ENCODE measurements around the gene DNAJC2.

DNAJC2 gene, protein sequence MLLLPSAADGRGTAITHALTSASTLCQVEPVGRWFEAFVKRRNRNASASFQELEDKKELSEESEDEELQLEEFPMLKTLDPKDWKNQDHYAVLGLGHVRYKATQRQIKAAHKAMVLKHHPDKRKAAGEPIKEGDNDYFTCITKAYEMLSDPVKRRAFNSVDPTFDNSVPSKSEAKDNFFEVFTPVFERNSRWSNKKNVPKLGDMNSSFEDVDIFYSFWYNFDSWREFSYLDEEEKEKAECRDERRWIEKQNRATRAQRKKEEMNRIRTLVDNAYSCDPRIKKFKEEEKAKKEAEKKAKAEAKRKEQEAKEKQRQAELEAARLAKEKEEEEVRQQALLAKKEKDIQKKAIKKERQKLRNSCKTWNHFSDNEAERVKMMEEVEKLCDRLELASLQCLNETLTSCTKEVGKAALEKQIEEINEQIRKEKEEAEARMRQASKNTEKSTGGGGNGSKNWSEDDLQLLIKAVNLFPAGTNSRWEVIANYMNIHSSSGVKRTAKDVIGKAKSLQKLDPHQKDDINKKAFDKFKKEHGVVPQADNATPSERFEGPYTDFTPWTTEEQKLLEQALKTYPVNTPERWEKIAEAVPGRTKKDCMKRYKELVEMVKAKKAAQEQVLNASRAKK

DNA sequence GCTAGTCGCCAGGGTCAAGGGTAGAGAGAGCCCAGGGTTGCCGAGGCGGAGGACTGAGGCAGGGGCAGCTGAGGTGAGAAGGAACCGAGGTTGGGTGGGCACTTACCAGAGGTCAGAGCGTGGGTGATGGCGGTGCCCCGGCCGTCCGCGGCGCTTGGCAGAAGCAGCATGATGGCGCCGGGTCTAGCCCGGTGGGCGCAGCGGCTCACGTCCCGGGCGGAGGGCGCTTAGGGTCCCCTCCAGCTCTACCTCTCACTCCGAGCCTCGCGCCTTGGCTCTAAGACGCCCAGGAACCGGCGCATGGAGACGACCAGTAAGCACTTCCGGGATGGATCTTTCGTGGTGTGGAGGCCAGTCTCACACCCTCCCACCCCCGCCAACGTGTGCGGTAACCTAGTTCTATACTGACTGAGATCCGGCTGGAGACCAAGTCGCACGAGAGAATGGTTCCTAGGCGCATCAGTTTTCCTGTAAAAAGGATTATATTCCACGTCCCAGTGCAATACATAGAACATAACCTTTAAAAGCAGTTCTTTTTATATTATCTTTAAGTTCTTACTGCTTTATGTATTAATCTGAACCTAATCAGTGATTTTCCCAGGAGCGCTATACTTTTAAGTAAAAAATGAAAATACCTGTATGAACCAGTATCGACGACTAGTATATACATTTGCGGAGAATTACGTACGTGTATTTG lies at the start of gene DNAJC2:
Gene DNAJC2 (minus strand): TSS at position 315 of the 697 bp plus-strand sequence. CDS start 145 bp downstream, at position 170.
- peak; percentile 94 for DNase-seq (ENCODE audit: low read depth, low spot score)

DNA sequence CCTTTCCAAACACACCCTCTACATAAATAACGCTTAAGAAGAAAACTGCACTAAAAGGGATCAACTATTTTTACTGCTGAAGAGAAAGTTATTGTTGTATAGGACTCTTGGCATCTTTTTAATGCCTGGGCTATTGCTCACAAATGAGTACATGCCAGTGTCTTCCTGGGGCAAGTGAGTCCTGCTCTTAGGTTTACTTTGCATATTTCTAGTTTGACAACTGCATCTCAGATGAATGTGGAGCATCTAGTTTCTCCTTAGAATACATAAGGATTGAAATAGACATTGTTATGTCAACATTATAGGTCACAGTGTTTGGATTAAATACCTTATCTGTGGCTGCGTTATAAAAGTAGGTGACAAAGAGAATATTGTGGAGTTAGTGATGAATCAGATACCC lies 47.4 kb upstream of the DNAJC2 start:
- DNase-seq (ENCODE audit: low read depth, low spot score), result peak; percentile 7

DNA sequence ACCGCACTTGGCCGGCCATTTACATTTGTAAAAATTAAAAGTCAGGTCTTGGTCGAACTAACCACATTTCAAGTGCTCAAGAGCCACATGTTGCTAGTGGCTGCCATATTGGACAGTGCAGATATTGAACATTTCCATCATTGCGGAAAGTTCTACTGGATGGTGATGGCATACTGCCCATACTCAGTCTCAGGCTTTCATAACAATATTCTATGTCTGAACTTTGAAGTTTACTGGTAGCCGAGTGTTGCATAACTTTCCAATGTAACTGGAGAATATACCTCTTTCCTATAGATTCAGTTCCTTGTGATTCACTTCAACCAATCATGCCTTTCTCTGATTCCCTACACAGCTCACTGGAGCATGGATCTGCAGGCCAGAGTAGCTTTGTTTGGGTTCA lies 46.6 kb upstream of the DNAJC2 start:
- no peak for DNase-seq (ENCODE audit: low read depth, low spot score)

DNA sequence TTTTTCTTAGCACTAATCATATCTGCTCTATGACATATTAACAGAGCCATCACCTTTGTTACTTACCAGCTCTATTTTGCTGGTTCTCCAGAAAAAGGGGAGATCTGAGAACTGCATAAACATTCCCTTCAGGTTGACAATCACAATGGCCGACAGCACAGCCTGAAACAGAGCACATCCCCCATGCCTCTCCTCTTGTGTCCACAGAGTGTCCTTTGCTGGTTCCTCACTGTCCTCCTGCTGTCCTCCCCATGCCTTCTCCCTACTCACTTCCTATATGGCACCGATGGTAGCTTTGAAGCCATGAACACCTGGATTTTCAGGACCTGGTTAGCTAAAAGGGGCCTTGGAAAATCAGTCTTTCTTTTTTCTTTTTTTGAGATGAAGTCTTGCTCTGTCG lies 44.7 kb upstream of the DNAJC2 start:
- no peak for DNase-seq (ENCODE audit: low read depth, low spot score)

DNA sequence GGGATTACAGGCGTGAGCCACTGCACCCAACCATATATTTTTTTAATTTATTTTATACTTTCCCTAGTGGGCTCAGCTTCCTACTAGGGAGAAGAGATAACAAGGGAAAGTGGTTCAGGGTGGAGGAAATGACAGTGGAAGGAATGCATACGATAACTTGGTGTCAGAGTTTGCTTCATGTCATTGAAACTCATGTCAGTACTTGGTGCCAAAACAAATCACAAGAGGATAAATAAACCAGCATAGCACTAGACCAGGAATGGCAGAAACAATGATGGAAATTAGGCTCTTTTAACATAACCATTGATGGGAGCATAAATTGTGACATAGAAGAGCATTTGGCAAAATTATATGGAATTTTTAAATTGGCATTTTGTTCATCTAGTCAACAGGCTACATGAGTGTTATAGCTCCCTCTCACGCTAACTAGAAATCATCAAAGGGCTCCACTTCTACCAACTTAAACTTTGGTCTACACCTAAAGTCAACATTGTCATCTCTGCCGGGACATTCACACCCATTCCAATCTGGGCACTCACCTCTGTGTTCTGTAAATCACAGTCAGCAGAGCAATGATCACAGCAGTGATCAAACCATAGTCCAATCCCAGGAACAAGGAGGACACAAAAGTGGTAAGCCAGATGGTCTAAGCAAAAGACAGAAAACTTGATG lies 44.0 kb upstream of the DNAJC2 start:
- DNase-seq (ENCODE audit: low read depth, low spot score), result no peak

DNA sequence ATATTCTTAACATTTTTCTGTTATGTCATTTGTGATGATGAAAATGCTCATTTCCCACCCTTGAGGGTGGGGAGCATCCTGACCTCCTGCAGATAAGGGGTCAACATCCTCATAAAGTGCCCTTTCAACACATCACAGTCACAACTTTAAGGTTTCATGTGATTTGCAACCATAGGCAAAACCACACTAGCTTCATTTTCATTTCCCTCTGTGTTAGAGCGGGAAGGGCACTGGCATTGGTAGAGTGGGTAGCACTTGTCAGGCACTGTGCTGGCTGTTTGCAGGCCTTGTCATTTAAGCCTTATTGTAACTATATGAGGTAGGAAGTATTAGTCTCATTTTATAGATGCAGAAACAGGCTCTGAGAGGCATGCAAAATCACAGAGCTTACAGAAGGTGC lies 42.7 kb upstream of the DNAJC2 start:
- DNase-seq (ENCODE audit: low read depth, low spot score), result no peak

DNA sequence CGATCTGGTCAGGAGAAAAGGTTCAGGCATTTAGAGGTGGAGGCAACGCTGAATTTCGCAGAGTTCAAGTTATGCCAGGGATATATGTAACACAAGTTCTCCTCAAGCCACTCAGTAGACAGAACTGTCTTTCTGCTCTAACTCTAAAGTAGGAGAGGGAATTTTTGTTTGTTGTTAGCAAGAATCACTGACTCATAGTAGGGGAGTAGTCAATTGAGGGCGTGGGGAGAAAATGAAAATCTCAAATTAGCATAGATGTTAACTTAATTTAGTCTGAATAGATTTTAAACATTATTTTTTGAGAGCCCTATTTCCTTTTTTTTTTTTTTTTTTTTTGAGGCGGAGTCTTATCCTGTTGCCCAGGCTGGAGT lies 37.5 kb upstream of the DNAJC2 start:
- no peak for DNase-seq (ENCODE audit: low read depth, low spot score)

DNA sequence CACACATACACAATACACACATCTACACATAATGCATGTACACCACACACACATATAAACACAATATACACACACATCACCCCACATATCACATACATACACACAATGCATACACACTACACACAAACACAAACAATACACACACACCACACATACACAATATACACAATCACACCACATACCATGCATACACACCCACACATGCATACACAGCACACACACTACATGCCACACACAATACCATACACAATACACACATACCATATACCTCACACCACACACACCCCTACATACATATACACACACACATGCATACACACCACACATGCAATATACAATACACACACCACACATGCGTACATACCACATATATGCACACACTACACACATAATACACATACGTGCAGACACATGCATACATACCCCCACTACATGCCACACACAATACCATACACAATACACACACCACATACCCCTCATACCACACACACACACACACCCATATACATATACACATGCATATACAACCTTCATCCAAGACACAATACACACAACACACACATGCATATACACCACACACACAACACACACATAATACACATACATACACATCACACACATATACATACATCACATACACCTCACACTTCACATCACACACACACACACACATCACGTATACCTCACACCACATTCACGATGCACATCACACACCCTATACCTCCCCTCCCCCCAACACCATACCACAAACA lies 36.9 kb upstream of the DNAJC2 start:
- DNase-seq (ENCODE audit: low read depth, low spot score), result no peak

DNA sequence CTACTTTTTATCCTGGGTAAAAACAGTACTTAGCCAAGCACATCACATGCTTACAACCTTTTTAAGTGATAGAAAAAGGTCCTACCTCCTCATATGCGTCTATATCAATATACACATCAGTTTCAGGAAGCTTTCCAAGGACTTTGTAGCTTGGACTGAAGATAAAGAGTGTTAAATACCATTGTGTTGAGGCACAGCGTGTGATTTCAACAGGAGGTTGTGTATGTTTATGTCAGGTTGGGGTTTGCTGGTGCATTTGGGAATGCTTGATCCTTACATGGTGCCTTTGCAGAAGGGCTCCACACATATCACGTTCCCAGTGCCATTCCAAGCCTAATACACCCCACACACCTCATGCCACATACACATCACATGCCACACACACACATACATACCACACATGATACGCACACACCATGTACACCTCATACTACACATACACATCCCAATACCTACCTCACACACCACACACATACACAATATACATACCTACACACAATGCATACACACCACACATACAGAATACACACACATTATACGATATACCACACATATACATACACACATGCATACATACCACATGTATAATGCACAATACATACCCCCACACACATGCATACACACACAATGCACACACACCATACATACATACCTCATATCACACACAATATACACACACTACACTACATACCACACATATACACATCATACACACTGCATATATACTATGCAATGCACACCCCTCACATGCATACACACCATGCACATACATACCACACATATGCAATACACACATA lies 36.0 kb upstream of the DNAJC2 start:
- no peak for DNase-seq (ENCODE audit: low read depth, low spot score)

DNA sequence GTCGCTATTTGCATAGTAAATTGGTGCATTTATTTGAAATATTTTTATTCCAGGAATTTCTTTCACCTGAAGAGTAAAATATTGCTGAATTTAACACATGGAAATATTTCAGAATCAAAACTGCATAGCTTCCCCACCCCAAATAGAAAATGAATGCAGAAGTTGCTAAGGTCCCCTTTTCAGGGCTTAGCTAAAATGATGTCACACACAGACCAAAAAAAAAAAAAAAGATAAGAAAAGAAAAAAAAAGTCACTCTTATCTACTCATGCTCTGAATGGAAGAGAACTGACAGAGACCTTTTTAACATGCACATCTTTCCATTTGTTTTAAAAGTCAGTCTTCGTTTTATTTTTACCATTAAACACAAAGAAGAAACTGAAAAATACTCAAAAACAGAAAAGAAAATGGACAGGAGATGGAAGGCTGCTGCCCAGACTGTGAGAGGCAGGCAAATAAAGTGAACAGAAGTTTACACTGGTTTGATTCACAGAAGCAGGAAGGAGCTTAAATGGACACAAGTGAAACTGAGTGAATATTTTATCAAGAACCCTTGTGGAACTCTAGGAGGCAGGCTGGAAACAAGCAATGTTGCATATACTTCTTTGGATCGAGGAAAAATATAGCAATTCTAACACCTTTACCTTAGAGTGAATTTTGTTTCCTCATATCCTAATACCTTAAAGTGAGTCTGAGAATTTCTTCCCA lies 34.9 kb upstream of the DNAJC2 start:
- DNase-seq (ENCODE audit: low read depth, low spot score), result no peak

DNA sequence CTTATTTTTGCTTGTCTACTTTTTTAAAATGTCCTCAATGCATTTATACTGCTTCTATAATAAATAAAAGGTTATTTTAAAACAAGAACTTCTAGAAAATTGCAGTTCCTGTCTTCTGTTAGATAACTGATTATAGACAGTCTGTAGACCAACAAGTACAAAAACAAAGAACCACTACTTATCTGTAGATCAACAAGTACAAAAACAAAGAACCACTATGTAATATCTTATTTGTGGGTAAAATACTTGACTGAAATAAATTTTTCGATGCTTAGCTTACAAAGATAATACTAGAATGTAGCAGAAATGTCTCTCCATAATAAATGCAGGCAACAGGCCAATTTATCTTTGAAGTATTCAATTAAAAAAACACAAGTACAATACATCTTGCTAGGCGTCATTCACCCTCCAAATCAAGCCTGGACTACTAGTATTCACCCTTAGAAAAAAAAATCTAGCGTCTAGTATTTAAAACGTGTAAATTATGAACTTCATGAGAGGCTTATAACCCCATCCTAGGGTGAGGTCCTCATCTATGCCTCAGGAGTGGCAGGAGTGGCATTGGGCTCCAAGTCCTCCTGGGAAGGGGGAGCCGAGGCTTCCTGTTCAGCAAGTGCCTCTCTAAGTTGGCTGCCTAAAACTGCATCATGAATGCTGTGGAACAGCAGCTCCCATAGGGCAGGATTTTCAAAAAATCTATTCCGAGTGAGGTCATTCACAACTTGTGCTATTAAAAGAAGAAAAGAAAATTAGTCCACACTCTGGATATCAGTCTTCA lies 29.5 kb upstream of the DNAJC2 start:
- DNase-seq (ENCODE audit: low read depth, low spot score), result no peak

DNA sequence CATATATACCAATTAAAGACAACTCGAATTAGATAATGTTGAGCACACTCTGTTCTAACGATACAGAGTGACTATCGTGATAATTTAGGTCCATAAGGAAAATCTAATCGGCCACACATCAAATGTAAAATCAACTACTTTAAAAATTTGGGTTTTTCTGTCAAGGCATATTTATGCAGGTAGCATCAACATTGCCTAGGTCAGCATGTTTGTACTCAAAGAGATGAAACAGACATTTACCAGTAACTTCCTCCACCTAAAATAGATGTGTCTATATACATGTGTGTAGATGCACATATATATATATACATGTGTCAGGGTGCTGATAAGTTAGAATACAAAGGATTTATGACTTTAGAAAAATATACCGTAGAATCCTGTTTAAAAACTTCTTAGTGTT lies 24.9 kb upstream of the DNAJC2 start:
- DNase-seq (ENCODE audit: low read depth, low spot score), result no peak

DNA sequence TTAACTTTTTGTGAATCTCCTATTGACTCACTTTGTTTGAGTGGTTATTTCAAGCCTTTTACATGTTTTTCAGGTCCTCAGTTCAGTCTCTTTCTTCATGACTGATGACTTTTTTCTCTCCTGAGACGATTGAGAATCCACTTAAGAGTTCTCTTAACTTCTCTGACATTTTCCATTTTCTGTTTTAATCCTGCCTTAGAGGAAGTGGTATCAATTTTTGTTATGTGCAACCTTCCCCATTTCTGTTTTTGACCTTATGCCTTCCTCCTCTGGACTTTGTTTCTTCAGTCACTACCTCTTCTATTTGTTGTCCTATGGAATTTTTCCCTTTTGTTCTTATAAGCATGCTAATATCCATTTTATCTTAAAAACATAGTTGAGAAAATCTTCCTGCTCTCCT lies 5.2 kb upstream of the DNAJC2 start:
- DNase-seq (ENCODE audit: low read depth, low spot score), result no peak

DNA sequence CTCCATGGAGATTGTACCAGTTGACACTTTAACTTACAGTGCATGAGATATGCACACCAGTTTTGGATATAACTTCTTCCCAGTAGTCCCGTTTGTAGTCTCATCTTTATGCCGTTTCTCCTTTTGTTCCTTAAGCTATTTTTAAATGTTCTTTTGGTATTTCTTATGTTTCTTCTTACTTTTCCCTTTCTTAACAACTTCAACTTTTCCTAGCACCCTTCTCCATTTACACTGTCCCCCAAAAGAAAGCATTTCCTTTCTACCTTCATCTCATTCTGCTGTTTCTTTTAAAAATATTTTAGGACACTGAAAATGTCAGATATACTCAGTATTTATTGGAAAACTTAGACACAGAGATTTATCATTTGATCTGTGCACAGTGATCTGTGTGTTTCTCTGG lies 4.4 kb upstream of the DNAJC2 start:
- no peak for DNase-seq (ENCODE audit: low read depth, low spot score)

DNA sequence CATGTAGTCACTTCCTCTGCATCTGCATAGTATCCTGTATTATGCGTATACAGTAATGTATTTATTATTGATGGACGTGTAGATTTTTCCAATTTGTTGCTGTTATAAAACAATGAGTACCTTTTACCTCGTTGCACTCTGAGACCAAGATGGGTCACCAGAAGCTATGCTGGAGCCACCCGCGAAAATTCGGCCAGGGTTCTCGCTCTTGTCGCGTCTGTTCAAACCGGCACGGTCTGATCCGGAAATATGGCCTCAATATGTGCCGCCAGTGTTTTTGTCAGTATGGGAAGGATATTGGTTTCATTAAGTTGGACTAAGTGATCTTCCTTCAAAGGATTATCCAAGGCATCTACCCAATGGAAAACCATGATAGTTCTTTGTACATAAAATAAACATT lies 3.9 kb upstream of the DNAJC2 start:
- DNase-seq (ENCODE audit: low read depth, low spot score), result no peak

DNA sequence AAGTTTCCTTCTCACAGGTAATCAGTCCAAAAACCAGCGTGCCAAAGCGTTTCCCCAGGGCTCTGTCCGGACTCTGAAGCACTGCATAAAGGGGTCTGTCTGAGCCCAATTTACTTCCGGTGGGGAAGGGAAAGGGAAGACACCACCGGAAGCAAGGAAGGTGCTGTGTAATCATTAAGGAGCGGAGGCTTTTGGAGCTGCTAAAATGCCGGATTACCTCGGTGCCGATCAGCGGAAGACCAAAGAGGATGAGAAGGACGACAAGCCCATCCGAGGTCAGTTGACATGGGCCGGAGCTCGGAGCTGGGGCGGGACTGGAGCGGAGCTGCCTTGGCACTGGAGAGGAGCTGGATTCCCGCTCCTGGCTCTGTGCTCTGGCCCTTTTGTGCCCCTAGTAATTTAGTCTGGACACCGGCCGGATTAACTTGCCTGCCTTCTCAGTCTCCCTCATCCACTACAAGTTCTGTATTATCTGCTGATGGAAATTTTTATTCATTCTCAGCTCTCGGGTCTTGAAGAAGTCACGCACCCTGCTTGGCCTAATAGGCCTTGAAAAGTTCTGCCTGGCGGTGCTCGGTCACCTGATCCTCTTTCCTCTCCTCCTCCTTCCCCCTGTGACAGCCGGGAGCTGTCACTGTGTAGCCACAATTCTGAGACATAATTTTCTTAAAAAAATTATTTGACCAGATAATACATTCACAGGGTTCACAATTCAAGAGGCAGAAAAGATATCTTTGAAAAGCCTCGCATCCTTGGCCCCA lies 3.1 kb upstream of the DNAJC2 start, which contains the start of gene PSMC2:
Gene PSMC2 (plus strand): TSS at position 137 of the 761 bp plus-strand sequence. CDS start 69 bp downstream, at position 206.
- DNase-seq (ENCODE audit: low read depth, low spot score), result peak; percentile 95

DNA sequence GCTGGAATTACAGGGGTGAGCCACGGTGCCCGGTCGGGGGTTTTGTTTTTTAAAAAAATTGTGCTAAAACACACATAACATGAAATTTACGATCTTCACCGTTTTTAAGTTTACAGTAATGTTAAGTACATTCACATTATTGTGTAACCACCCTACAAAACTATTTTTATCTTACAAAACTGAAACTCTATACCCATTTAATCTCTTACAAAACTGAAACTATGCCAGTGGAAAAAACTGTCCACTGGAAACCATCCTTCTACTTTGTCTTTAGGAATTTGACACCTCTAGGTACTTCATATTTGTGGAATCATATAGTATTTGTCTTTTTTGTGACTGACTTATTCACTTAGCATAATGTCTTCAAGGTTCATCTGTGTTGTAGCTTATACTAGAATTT lies 1.8 kb upstream of the DNAJC2 start:
- DNase-seq (ENCODE audit: low read depth, low spot score), result no peak

DNA sequence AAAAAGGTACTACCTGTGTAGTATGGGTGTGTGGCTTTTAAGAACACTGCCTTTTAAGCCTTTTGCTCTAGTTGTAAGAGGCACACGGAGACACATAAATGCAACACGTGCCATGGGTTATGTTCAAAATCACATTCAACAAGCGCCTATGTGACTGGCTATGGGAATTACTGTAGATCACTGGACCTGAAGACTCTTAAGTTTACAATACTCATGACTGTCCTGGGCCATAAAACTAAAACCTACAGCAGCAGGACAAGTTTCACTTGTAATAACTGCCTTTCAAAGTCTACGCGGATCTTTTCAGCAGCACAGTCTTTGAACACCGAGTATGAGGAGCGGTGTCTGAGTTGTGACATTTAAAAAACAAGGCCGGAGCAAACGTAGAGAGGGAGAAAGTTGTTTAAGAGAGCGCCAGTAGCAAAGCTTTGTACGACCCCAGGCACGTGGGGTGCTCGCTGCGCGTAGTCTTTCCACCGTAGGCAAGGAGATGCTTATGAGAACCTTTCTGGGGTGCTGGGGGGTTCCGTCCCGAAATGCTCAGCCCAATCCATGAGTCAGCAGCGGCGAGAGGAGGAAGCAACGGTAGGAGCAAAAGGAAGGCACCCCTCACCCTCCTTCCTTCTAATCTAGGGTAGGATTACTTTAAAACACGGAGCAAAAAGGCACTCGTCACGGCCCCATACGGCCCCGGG lies 662 bp downstream of the DNAJC2 start:
- peak; percentile 52 for DNase-seq (ENCODE audit: low read depth, low spot score)
